Stimulated activated CD4-positive, alpha-beta T cell treated with anti-CD3 and anti-CD28 coated beads, TNF-alpha, amount 100 ng/mL, for 1 hour (primary cell): ENCODE measurements around the gene PHF21A.

Source experiments
- DNase-seq, 3 donors: peaks; one replicate each; pipeline ENCODE4 v3.0.0-alpha.2; 2020; ENCODE audit warnings: low read depth in 3 of 3, low spot score in 1 of 3

PHF21A gene

DNA sequence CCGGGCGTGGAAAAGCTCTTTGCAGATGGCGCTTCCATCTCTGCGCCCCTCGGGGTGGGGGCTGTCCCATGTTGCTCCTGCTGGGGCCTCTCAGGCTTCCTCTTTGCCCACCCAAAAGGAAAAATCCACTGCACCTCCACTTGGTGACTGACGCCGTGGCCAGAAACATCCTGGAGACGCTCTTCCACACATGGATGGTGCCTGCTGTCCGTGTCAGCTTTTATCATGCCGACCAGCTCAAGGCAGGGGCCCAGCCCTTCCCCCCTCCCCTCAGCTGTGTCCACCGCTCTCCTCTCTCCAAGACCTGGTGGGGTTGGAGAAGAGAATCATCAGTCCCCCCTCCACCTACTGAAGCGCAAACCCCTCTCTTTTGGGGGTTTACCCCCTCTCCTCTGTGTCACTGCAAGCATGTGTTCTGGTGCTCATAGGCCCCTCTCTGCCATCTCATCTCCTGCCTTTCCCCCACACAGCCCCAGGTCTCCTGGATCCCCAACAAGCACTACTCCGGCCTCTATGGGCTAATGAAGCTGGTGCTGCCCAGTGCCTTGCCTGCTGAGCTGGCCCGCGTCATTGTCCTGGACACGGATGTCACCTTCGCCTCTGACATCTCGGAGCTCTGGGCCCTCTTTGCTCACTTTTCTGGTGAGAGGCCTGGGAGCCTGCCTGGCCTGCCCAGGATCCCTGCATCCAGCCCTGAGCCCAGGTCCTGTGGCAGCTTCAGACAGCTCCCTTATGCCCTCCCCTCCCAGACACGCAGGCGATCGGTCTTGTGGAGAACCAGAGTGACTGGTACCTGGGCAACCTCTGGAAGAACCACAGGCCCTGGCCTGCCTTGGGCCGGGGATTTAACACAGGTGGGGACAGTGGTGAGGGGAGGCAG lies 197.0 kb downstream of the PHF21A start:
- DNase-seq, result no peak

DNA sequence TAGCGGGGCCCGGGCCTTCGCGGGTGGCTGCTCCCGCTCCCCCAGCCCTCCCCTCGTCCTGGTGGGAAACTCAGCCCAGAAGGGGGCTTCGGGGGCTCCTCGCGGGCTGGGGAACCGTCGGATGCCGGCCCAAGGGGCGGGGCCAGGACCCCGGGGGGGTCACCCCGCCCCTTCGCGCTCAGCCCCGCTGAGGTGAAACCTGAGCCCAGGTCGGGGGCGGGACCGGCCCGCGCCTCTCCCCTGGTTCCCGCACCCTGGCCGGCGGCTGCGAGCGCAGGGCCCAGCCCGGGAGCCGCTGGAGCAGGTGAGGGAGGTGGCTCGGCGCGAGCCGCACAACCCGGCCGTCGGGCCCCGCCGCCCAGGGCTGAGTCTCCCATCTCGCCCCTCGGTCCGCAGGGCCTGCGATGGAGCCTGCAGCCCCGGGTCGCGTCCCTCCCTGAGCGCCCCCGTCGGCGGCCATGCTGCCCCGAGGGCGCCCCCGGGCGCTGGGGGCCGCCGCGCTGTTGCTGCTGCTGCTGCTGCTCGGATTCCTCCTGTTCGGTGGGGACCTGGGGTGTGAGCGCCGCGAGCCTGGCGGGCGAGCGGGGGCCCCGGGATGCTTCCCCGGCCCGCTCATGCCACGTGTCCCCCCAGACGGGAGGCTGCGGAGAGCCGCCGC lies 198.7 kb downstream of the PHF21A start, which contains the start of gene LARGE2:
Gene LARGE2, plus strand, starts transcription at position 232 of the 658 bp plus-strand sequence. Its CDS starts 227 bp downstream, at position 459.
- no peak for DNase-seq

DNA sequence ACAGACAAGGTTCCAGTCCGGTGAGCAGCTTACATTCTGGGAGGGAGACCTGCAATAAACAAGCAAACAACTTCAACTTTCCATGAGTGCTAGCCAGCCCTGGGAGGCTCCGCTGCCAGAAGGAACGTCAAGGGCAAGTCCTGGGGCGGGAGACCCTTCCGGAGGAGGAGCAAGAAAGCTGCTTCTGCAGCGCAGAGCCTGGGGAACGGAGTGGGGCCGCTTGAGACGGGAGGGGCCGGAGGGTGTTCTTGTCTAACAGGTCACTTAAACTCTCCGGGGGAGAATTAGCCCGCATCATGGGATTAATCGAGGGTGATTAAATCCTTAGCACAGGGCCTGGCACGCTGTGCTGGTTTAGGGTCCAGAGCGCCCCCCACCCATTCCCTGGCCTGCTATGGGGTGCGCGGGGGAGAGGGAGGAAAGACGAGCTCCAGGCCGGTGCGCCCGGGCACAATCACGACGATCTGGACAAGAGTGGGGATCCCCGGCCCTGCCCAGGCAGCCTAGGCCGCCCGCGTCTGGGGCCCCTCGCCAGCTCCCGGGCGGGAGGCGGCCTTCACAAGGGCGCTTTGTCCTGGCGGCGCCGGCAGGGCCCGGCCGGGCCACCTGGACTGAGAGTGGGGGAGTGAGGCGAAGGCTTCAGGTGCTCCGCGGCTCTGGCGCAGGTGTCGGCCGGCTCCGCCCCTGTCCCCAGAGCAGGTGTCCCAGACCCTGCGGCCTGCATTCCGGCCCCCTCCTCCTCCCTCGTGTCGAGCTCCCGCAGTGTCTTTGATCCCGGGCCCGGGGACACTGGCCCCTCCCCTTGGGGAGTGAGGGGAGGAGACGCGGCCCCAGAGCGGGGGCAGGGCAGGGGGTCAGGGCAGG lies 199.5 kb downstream of the PHF21A start:
- DNase-seq, result no peak

DNA sequence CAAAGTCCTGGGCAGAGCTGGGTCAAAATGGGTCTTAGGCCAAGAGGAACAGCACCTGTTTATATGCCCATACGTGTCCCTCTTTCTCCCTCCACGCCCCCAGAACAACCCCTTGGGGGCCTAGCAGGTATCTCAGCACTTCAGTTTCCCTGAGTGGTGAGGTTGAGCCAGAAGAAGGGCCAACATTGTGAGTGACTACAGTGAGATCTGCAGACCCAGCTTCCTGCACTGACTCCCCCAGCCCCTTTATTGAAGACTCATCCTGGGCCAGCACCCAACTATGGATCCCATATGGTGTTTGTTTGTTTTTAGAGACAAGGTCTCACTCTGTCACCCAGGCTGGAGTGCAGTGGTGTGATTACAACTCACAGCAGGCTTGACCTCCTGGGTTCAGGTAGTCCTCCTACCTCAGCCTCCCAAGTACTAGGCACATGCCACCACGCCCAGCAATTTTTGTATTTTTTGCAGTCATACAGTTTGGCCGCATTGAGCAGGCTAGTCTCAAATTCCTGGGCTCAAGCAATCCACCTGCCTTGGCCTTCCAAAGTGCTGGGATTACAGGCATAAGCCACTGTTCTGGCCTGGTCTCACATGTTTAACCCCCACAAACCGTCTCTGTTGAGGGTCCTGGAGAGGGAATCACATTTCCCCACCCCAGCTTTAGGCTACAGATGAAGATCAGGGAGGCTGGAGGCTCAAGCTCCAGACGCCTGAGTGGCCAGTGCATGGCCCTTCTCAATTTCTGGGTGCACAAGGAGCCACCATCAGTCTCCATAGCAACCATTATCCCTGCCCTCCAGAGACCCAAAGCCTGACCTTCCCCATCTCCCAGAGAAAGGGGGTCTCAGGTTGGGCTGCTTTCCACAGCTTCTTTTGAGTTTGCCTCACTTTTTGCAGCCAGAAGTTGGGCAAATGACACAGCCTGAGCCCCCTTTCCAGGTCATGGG lies 200.4 kb downstream of the PHF21A start:
- DNase-seq, result no peak

GRCh38 chr11:45919806-45920530 lies 201.3 kb downstream of the PHF21A start:
- DNase-seq, result no peak

- DNase-seq, result no peak
Measured at GRCh38 chr11:45918962-45919675, 202.1 kb downstream of the PHF21A start.

DNA sequence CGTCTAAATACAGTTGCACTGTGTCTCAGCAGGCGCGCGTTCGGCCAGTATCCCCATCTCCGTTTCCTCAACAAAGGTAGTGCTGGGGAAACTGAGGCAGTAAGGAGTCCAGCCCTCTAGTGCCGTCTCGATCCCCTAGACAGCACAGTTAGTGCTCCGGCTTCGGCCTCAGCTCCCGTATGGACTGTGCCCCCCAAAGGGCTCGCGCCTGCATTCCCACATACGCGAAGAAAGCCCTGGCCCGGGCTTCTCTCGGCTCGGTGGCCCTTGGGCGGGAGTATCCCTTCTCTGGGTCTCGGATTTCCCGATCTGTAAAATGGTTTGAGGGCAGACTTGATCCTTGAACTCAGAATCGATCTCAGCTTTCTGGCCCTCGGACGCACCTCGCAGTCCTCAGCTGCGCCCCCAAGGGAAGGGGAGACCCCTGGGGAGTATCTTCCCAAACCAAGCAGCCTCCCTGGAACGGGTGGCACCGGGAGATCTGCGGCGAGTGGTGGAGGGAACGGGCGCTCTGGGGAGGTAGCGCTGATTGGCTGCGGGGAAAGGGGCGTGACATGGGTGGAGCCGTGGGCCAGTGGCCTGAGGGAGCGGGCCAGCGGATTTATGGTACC lies 202.8 kb downstream of the PHF21A start:
- peak in 1 of 3 donors; percentile 40 for DNase-seq

- peak; percentile 83 to 94 (median 87) for DNase-seq
Measured at GRCh38 chr11:45917623-45918330, 203.5 kb downstream of the PHF21A start, which contains the start of gene PEX16. Gene PEX16 (minus strand): TSS chr11:45917877. CDS start chr11:45917811, 66 bp downstream.

DNA sequence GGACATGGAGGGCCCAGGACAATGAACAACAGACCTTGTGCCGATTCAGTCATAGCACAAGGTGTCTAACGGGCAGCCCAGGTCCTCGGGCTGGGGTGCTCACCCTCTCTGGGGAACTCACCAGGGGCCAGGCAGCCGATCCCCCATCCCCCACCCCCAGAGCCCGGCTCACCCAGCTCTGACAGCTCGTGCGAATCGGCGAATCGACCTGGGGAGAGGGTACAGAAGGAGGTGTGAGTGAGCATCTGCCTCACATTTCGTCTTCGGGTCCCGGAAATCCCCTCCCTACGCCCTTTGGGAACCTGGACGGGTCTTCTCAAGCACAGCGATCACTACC lies 204.0 kb downstream of the PHF21A start:
- DNase-seq, result no peak

GRCh38 chr11:45915446-45915845 lies 205.8 kb downstream of the PHF21A start:
- no peak for DNase-seq

- DNase-seq, result no peak
Measured at GRCh38 chr11:45913942-45914635, 207.2 kb downstream of the PHF21A start.

DNA sequence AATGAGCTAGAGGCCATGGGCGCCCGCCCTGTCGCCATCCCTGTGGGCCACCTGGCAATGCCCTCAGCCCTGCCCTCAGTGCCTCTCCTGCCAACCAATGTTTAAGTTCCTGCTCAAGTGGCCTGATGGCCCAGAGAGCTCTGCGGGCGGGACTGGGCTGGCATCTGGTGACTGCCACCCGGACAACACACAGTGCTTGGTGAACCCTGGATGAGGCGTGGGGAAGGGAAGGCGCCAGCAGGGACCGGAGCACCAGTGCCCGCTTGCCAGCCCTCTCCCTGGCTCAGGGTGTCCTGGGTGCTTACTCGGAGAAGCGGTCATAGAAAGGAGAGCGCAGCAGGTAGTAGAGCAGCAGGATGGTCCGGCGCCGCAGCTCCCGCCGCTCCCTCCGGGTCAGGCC lies 207.7 kb downstream of the PHF21A start:
- DNase-seq, result no peak

DNA sequence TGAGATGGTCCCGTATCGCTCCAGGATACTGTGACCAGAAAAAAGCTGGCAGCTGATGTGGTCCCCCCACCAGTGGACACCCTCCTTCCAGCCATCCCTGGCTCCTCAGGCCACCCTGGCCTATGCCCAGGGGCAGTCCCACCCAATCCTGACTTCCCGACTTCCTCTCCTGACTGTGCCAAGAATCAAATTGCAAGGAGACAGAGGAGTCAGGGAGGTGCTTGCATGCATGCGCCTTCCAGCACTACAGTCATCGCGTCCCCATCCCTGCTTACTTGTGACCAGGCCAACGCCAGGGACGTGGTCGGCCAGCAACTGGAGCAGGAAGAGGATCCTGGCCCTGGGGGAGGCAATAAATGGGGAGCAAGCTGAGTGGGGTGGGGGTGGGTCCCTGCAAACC lies 210.6 kb downstream of the PHF21A start:
- DNase-seq, result no peak

- no peak for DNase-seq
Measured at GRCh38 chr11:45909594-45910475, 211.4 kb downstream of the PHF21A start.

DNA sequence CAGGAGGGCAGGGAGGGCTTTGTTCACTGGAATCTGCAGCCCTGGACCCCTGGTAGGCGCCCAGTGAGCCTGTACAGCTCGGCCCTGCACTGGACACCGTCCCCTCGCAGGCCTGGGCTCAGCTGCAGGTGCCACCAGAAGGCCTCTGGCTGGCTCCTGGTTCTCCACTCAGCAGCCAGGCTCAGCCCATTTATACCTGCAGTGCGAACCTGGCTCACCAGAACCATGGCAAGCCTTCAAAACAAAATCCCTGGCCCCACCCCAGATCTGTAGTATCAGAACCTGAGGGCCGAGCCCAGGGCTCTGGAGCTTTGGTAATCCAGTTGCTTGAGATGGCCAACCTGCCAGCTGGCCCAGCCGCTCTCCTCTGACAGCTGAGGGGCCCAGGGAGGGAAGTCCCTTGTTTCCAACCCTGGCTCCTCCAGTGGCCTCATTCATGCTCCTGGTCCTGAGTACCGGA lies 213.3 kb downstream of the PHF21A start:
- DNase-seq, result no peak

- DNase-seq, result no peak
Measured at GRCh38 chr11:45906965-45907611, 214.2 kb downstream of the PHF21A start, which contains the start of gene FREY1. Gene FREY1 (minus strand): TSS chr11:45907271. CDS start chr11:45907245, 26 bp downstream.
